DOHH2 (cell line): ENCODE results near the gene HLA-DQB2.

Experiments used
- H3F3A ChIP-seq: fragments of 200-600 bp; sonication (generic), shearing (Covaris generic); 2 replicates; pipeline ENCODE4 v1.6.0; 2016; ENCODE audit warnings: antibody characterized with exemption, mild to moderate bottlenecking; ENCODE audit not compliant: control insufficient read depth, insufficient read depth
- H3K27ac ChIP-seq: fragments of 200-600 bp; sonication (generic); 2 replicates; pipeline ENCODE4 v1.5.1; 2014; ENCODE audit warnings: low read depth, mild to moderate bottlenecking, low read length, moderate library complexity
- H3K27me3 ChIP-seq: fragments of 200-600 bp; sonication (generic); 2 replicates; pipeline ENCODE4 v1.6.1; 2014; ENCODE audit warnings: mild to moderate bottlenecking, low read length, mixed read lengths; ENCODE audit not compliant: control insufficient read depth
- H3K36me3 ChIP-seq: fragments of 200-600 bp; sonication (generic); 2 replicates; pipeline ENCODE4 v1.6.1; 2014; ENCODE audit warnings: mild to moderate bottlenecking, low read length, moderate library complexity, mixed read lengths; ENCODE audit not compliant: control insufficient read depth
- H3K4me1 ChIP-seq: fragments of 200-600 bp; sonication (generic); 2 replicates; pipeline ENCODE4 v1.6.1; 2014; ENCODE audit warnings: mild to moderate bottlenecking, low read length, mixed read lengths; ENCODE audit not compliant: control insufficient read depth
- H3K4me2 ChIP-seq: fragments of 200-600 bp; sonication (generic); 2 replicates; pipeline ENCODE4 v1.6.0; 2014; ENCODE audit warnings: mild to moderate bottlenecking, low read length, moderate library complexity
- H3K4me3 ChIP-seq: fragments of 200-600 bp; sonication (generic); 2 replicates; pipeline ENCODE4 v1.5.1; 2014; ENCODE audit warnings: mild to moderate bottlenecking, low read length, mixed read lengths
- H3K79me2 ChIP-seq: fragments of 200-600 bp; sonication (generic); 2 replicates; pipeline ENCODE4 v1.6.1; 2014; ENCODE audit warnings: mild to moderate bottlenecking, low read length, mixed read lengths; ENCODE audit not compliant: control insufficient read depth
- H3K9me2 ChIP-seq: fragments of 200-600 bp; sonication (generic); replicated peaks from 2 replicates; pipeline ENCODE4 v1.6.1; 2014; ENCODE audit warnings: mild to moderate bottlenecking, low read length, mixed read lengths; ENCODE audit not compliant: control insufficient read depth
- H3K9me3 ChIP-seq: fragments of 200-600 bp; sonication (generic); 2 replicates; pipeline ENCODE4 v1.6.1; 2014; ENCODE audit warnings: antibody characterized with exemption, low read length, mixed read lengths; ENCODE audit not compliant: control insufficient read depth, insufficient read depth
- H4K20me1 ChIP-seq: fragments of 200-600 bp; sonication (generic); 2 replicates; pipeline ENCODE4 v1.6.0; 2014; ENCODE audit warnings: low read depth, mild to moderate bottlenecking, antibody characterized with exemption, low read length, moderate library complexity; ENCODE audit not compliant: control insufficient read depth, insufficient read depth
- EZH2phosphoT487 ChIP-seq: fragments of 200-600 bp; sonication (generic); IDR thresholded peaks from 2 replicates; pipeline ENCODE4 v1.6.1; 2017; ENCODE audit warnings: borderline replicate concordance, mild to moderate bottlenecking, antibody characterized with exemption, low read length, moderate library complexity, mixed read lengths
- TF ChIP-seq, protein P1 (sequence below): fragments of 200-600 bp; sonication (generic); IDR thresholded peaks from one replicate; pipeline ENCODE4 v1.5.1; 2014; ENCODE audit warnings: antibody characterized with exemption, mild to moderate bottlenecking, low read depth, low read length; ENCODE audit not compliant: poor library complexity, severe bottlenecking

HLA-DQB2 gene

DNA sequence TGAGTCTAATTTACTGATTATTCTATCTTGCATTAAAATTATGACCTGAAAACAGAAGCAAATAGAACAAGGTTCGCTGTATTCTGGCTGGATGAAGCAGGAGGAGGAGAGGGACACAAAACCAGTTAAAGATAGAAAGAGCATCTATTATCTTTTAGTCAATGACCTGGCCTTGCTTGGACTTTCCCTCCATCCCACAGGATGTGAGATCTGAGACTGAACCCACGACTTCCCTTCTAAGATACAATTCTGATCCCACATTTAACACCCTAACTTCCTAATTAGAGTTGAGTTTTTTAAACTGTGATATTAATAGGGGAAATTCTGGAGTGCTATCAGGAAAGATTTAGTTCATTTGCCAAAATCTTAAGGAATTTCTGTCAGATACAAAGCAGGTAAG, 25.2 kb downstream of the HLA-DQB2 start:
- H3K4me1 ChIP-seq, result no peaks in the 10 kb centered on the region
- H3K27ac ChIP-seq, result no peak overlapping the region
- no peaks in the 10 kb centered on the region for H3F3A ChIP-seq
- TF ChIP-seq, protein P1, sequence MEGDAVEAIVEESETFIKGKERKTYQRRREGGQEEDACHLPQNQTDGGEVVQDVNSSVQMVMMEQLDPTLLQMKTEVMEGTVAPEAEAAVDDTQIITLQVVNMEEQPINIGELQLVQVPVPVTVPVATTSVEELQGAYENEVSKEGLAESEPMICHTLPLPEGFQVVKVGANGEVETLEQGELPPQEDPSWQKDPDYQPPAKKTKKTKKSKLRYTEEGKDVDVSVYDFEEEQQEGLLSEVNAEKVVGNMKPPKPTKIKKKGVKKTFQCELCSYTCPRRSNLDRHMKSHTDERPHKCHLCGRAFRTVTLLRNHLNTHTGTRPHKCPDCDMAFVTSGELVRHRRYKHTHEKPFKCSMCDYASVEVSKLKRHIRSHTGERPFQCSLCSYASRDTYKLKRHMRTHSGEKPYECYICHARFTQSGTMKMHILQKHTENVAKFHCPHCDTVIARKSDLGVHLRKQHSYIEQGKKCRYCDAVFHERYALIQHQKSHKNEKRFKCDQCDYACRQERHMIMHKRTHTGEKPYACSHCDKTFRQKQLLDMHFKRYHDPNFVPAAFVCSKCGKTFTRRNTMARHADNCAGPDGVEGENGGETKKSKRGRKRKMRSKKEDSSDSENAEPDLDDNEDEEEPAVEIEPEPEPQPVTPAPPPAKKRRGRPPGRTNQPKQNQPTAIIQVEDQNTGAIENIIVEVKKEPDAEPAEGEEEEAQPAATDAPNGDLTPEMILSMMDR, result no peak
- no peak for TF ChIP-seq EZH2phosphoT487
- no peaks in the 10 kb centered on the region for H3K9me2 ChIP-seq
- H4K20me1 ChIP-seq, result no peaks in the 10 kb centered on the region
- no peaks in the 10 kb centered on the region for H3K9me3 ChIP-seq
- H3K36me3 ChIP-seq, result no peaks in the 10 kb centered on the region
- no peaks in the 10 kb centered on the region for H3K79me2 ChIP-seq
- H3K4me3 ChIP-seq, result no peak overlapping the region
- no peak overlapping the region for H3K4me2 ChIP-seq
- H3K27me3 ChIP-seq, result peaks cover 26% of the 10 kb centered on the region

DNA sequence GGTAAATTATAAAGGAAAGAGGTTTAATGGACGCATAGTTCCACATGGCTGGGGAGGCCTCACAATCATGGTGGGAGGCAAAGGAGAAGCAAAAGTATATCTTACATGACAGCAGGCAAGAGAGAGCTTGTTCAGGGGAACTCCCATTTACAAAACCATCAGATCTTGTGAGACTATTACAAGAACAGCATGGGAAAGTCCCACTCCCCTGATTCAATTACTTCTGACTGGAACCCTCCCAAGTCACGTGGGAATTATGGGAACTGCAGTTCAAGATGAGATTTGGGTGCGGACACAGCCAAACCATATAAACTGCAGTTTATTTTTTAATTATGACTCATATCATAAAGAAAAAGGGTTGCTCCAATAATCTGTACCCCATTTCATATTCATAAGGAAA, 44.5 kb downstream of the HLA-DQB2 start:
- Histone ChIP-seq H3K9me2 (no peaks in the 10 kb centered on the region; the same call in 1 of the 2 replicates), H3K27ac (no peak overlapping the region), H3K79me2 (no peaks in the 10 kb centered on the region), H3K36me3 (no peaks in the 10 kb centered on the region), H3K4me3 (no peak overlapping the region), H3K9me3 (no peaks in the 10 kb centered on the region), H3F3A (no peaks in the 10 kb centered on the region), H3K4me2 (no peak overlapping the region), H4K20me1 (no peaks in the 10 kb centered on the region), H3K4me1 (no peaks in the 10 kb centered on the region), H3K27me3 (peaks cover 5% of the 10 kb centered on the region)
- no peak for TF ChIP-seq EZH2phosphoT487
- TF ChIP-seq, protein P1, result no peak

DNA sequence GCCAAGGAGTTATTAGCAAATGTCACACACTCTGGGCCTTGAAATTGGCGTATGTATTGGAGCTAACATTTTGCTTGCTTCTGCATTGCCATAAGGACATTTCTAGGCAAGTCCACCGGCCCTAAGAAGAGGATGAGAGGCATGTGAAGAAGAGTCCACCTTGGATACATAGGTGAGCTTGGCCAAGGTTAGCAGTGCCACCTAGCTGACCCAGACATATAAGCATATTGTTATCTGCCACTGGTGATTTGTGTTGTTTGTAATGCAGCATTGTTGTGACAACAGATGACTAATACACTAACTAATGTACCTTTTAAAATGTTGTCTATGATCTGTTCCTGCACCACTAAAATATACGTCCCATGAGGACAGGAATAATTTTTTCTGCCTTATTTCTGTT, 46.9 kb downstream of the HLA-DQB2 start:
- H3K4me1 ChIP-seq, result no peaks in the 10 kb centered on the region
- H3K4me3 ChIP-seq, result no peak overlapping the region
- no peaks in the 10 kb centered on the region for H3K9me3 ChIP-seq
- no peaks in the 10 kb centered on the region for H3F3A ChIP-seq
- no peak overlapping the region for H3K4me2 ChIP-seq
- H3K9me2 ChIP-seq, result no peaks in the 10 kb centered on the region
- H3K27me3 ChIP-seq, result peaks cover 3% of the 10 kb centered on the region; the same call in 1 of the 2 replicates
- TF ChIP-seq EZH2phosphoT487, result no peak
- TF ChIP-seq, protein P1, result no peak
- H4K20me1 ChIP-seq, result no peaks in the 10 kb centered on the region
- H3K36me3 ChIP-seq, result no peaks in the 10 kb centered on the region
- H3K79me2 ChIP-seq, result no peaks in the 10 kb centered on the region
- H3K27ac ChIP-seq, result no peak overlapping the region
